VCaP (cell line): Measurements from ENCODE around the gene GJB2.
A peak's percentile ranks its signal among the peaks of the same experiment; 100 is the strongest.

Experiments
- H3K27ac ChIP-seq: fragments of 450-650 bp; 2 replicates; pipeline ENCODE4 v1.5.1; 2017
- TF ChIP-seq, protein P1 (sequence below): fragments of 450-650 bp; conservative IDR thresholded peaks from 2 replicates; pipeline ENCODE4 v1.5.1; 2017; ENCODE audit warnings: mild to moderate bottlenecking, moderate library complexity

Gene GJB2

DNA sequence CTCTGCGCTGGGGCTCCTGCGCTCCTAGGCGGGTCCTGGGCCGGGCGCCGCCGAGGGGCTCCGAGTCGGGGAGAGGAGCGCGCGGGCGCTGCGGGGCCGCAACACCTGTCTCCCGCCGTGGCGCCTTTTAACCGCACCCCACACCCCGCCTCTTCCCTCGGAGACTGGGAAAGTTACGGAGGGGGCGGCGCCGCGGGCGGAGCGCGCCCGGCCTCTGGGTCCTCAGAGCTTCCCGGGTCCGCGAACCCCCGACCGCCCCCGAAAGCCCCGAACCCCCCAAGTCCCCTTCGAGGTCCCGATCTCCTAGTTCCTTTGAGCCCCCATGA is at the start of gene GJB2:
GJB2 (minus strand) TSS at position 103 of the 326 bp plus-strand sequence. CDS start 3,357 bp downstream, outside the sequence.
- H3K27ac ChIP-seq: peak within 1 kb of the TSS; percentile 58; the same call in 1 of the 2 replicates
- TF ChIP-seq, protein P1, sequence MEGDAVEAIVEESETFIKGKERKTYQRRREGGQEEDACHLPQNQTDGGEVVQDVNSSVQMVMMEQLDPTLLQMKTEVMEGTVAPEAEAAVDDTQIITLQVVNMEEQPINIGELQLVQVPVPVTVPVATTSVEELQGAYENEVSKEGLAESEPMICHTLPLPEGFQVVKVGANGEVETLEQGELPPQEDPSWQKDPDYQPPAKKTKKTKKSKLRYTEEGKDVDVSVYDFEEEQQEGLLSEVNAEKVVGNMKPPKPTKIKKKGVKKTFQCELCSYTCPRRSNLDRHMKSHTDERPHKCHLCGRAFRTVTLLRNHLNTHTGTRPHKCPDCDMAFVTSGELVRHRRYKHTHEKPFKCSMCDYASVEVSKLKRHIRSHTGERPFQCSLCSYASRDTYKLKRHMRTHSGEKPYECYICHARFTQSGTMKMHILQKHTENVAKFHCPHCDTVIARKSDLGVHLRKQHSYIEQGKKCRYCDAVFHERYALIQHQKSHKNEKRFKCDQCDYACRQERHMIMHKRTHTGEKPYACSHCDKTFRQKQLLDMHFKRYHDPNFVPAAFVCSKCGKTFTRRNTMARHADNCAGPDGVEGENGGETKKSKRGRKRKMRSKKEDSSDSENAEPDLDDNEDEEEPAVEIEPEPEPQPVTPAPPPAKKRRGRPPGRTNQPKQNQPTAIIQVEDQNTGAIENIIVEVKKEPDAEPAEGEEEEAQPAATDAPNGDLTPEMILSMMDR: no peak

DNA sequence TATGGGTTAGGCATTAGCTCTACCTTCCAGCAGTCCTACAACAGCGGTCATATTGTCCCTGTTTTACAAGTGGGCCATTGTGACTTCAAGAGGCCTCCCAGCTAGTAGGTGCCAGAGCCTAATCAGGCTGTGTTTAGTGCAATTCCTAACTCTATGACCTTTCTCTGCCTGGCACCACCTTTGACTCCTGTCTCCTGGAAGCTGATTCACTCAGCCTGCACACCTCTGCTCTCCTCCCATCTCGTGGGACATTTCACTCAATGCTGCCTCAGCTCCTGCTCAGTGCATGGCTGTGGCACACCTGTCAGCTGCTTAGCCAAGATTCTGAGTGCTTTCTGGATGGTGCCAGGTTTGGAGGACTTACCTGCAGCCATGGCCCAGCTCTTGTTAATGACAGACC is 48.9 kb upstream of the GJB2 start:
- TF ChIP-seq, protein P1: no peak

DNA sequence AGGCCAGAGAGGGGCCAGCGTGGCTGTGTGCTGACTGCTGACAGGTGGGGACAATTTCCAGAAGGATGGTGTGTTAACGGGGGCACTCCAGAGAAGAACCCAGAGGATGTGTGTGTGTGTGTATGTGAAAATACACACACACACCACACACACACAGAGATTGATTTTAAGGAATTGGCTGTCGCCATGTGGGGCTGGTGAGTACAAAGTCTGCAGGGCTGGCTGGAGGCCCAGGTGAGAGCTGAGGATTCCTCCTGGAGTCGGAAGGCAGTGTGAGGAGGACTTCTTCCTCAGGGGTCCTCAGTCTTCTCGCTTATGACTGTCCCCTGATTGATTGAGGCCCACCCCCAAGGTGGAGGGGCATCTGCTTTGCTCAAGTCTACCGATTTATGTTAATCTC is 47.0 kb upstream of the GJB2 start:
- TF ChIP-seq, protein P1: no peak
- no peak overlapping the region for H3K27ac ChIP-seq

More for the DNA sequence above, 48.9 kb upstream of the GJB2 start:
- H3K27ac ChIP-seq: no peak overlapping the region

DNA sequence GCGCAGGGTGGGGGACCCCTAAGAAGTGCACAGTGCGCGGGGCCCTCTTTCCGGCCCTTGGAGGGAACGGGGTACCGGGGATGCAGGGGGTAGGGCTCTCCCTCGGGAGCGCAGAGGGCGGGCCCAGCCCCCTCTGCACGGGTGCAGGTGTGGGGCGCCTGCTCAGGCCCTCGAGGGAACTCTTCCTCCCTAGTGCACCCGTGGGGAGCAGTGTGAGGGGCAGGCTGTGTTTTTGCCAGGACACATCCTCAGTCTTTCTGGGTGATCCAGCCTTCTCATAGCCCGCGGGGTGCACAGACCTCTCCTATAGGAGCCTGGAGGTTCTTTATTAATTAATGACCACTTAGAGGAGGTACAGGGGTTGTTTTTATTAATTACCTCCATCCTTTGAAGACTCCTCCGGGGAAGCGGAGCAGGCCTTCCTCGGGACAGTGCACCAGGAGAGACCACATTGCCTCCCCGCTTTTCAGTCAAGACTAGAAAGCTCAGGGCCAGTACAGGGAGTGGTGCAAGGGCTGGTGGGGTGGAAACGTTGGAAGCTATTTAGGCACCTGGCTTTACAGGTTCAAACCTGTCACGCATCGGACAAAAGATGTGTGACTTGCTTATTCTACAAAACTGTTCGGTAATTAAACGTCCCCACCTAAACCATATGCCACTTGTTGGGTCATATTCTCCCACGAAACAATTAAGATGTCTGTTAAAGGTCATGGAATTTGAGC is 40.0 kb upstream of the GJB2 start:
- TF ChIP-seq, protein P1: no peak
- H3K27ac ChIP-seq: peak overlapping the region; percentile 41; the same call in 1 of the 2 replicates

DNA sequence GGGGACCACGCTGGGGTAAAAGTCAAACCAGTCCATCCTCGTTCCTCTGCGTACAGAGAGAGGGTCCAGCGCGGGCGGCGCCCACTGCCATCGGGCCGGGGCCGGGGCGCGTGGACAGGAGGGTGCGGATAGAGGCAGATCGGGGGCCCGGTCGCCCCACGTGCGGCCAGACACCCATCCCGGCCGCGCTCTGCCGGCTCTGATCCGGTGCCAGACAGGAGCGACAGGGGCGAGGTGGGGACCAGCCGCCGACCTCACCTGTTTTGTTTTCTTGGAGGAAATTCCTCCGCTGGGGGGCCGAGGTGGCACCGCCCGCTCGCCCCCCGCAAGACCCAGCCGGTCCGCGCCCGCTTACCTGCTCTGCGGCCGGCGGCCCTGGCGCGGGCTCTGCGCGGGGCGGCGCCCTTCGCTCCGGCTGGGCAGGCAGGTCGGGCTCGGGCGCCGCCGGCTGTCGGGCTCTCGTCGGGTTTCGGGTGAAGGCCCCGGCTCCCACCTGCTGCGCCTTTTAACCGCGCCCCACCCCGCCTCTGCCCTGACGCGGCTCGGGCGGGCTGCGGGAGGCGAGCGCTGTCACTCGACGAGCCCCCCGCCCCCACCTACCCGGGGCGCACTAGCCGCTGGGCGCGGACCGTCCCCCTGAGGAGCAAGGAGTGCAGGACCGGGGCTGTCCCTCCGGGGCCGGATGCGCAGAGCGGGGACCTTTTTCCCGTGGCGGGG is 39.3 kb upstream of the GJB2 start, which contains the start of gene GJB6:
GJB6 (minus strand) TSS at position 481 of the 717 bp plus-strand sequence. CDS start 8,839 bp downstream, outside the sequence.
- TF ChIP-seq, protein P1: peak; percentile 60
- peak within 1 kb of the TSS; percentile 41; the same call in 1 of the 2 replicates for H3K27ac ChIP-seq

DNA sequence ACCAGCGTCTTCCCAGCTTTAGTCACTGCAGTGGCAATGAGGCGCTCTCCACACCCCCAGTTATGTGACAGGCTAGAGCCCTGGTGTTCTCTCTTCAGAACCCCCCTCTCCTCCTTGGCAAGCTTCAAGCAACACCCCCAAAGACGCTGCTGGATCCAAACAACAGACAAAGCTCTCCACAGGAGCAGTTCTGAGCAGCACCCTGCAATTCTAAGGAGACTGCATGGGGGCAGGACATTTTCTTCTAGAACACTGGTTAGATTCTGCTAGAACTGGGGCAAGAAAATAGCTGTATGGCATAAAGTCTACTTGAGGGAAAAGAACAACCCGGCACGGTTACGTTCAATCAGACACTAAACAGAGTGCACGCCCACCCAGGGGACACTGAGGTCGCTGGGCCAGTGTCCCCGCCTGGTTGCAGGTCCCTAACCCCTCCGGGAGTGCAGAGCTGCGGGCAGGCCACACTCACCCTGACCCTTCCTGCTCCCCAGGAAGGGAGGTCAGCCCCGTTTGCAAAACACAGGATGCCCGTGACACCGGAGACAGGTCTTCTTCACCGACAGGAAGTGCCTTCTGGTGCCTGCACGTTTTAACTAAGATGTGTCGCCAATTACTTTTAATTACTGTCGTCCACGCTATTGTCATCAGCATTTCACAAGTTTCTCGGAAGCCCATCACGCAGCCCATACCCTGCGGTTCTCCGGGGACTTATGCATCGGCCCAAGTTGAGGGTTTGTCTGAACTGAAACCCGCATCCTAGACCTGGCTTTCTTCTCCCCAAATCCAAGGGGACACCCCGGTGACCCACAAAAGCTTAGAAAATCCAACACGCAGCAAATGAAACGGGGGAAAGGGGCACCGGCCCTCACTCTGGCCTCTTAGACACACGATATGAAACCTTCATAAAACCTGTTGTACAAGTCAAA is 38.4 kb upstream of the GJB2 start:
- TF ChIP-seq, protein P1: no peak
- H3K27ac ChIP-seq: peak overlapping the region; percentile 41; the same call in 1 of the 2 replicates
